Measurements from ENCODE around the gene TELO2. TPM values are rescaled to one million over a fixed set of nuclear protein-coding genes. Genes with fewer than 3 reads are reported as not detected.

The TELO2 gene
- polyA plus RNA-seq, 1 donor = 36.9 TPM

GRCh38 chr16:1539720-1540555 lies 46.8 kb downstream of the TELO2 start:
- DNase-seq = no peak

GRCh38 chr16:1540556-1540855 lies 47.3 kb downstream of the TELO2 start:
- no peak for DNase-seq

GRCh38 chr16:1541293-1542165 lies 48.4 kb downstream of the TELO2 start:
- DNase-seq = no peak

- no peak for DNase-seq
Measured at GRCh38 chr16:1542166-1542500, 49.0 kb downstream of the TELO2 start.

- DNase-seq = no peak
Measured at GRCh38 chr16:1542533-1542932, 49.4 kb downstream of the TELO2 start.

- no peak for DNase-seq
Measured at GRCh38 chr16:1543085-1543896, 50.1 kb downstream of the TELO2 start.

GRCh38 chr16:1545044-1546040 lies 52.2 kb downstream of the TELO2 start:
- DNase-seq = no peak

- DNase-seq = no peak
Measured at GRCh38 chr16:1546430-1546829, 53.3 kb downstream of the TELO2 start.

- DNase-seq = no peak
Measured at GRCh38 chr16:1548233-1548632, 55.1 kb downstream of the TELO2 start.

- DNase-seq = no peak
Measured at GRCh38 chr16:1548727-1549126, 55.6 kb downstream of the TELO2 start.

GRCh38 chr16:1550069-1550468 lies 56.9 kb downstream of the TELO2 start:
- no peak for DNase-seq

GRCh38 chr16:1550696-1551095 lies 57.5 kb downstream of the TELO2 start:
- DNase-seq = no peak

- no peak for DNase-seq
Measured at GRCh38 chr16:1551166-1551565, 58.0 kb downstream of the TELO2 start.

GRCh38 chr16:1552129-1552528 lies 59.0 kb downstream of the TELO2 start:
- no peak for DNase-seq

GRCh38 chr16:1553946-1554825 lies 61.0 kb downstream of the TELO2 start:
- no peak for DNase-seq

GRCh38 chr16:1554826-1555445 lies 61.8 kb downstream of the TELO2 start:
- DNase-seq = no peak

- DNase-seq = no peak
Measured at GRCh38 chr16:1556254-1556653, 63.1 kb downstream of the TELO2 start.

GRCh38 chr16:1557074-1557473 lies 63.9 kb downstream of the TELO2 start:
- DNase-seq = no peak

- DNase-seq = no peak
Measured at GRCh38 chr16:1557576-1557975, 64.4 kb downstream of the TELO2 start.

GRCh38 chr16:1559446-1559975 lies 66.4 kb downstream of the TELO2 start:
- no peak for DNase-seq

Measured in hindlimb muscle (tissue), 1 donor.